Left lobe of liver (tissue), 2 donors: ENCODE results near the gene ZNHIT6. TPM values are rescaled to one million over a fixed set of nuclear protein-coding genes. Genes with fewer than 3 reads are reported as not detected.

Experiments used
- ATAC-seq: fragments of 200-7000 bp; cut with Tn5 transposase; one replicate; pipeline ENCODE4 v1.9.1; 2020; ENCODE audit warnings: mild to moderate bottlenecking, moderate library complexity
- DNase-seq: peaks from one replicate; pipeline ENCODE4 v3.0.0-alpha.2; 2020; ENCODE audit warnings: low spot score
- total RNA-seq: library from RNA; stranded (reverse); gene quantifications from one replicate; pipeline ENCODE4 v1.2.1, GENCODE V29; 2021
- donor health status: DM: no; HTN: no; CAD: no; lungs with moderate emphysema.
- donor health status: DM: no; HTN: yes; CAD: no.

ZNHIT6 gene
- total RNA-seq, 1 donor from 2014 or later = 3.4 TPM

GRCh38 chr1:85599681-85600080 is 108.6 kb downstream of the ZNHIT6 start:
- ATAC-seq (no peak), DNase-seq (no peak)

Other genes starting within 250 kb of the ZNHIT6 start
- gene DDAH1, start 243.3 kb downstream of the ZNHIT6 start, total RNA-seq = 70.6 TPM
- gene CCN1, start 127.7 kb downstream of the ZNHIT6 start, total RNA-seq = 16.8 TPM